Liver (tissue), 9 donors: ENCODE results near the gene GSAP. TPM values are rescaled to one million over a fixed set of nuclear protein-coding genes. Genes with fewer than 3 reads are reported as not detected.
"Not testable (repeated sequence)": the region's sequence is repeated elsewhere in the genome, so short reads cannot be mapped to it uniquely, and the experiment has no call there.

Experiments used
- DNase-seq: peaks from one replicate; pipeline ENCODE4 v3.0.0-alpha.2; 2017; ENCODE audit warnings: low spot score
- H3K27ac ChIP-seq, 2 donors: one replicate each; pipeline ENCODE4 v1.7.0; 2013; ENCODE audit warnings: inconsistent platforms in 2 of 2, low read length in 2 of 2, control low read depth in 1 of 2, low read depth in 1 of 2, mild to moderate bottlenecking in 1 of 2
- H3K27me3 ChIP-seq, 4 donors: one replicate each; pipeline versions ENCODE4 v1.6.1 to v1.7.0; 2013; ENCODE audit warnings: low read length in 3 of 4, inconsistent platforms in 1 of 4, mild to moderate bottlenecking in 1 of 4, moderate library complexity in 1 of 4; ENCODE audit not compliant: control insufficient read depth in 4 of 4, insufficient read depth in 4 of 4
- H3K36me3 ChIP-seq, 4 donors: one replicate each; pipeline versions ENCODE4 v1.6.1 to v1.7.0; 2013; ENCODE audit warnings: low read length in 3 of 4, mild to moderate bottlenecking in 3 of 4, low read depth in 1 of 4, moderate library complexity in 1 of 4; ENCODE audit not compliant: control insufficient read depth in 4 of 4, insufficient read depth in 3 of 4
- H3K4me1 ChIP-seq, 4 donors: one replicate each; pipeline versions ENCODE4 v1.6.1 to v1.7.0; 2013; ENCODE audit warnings: low read length in 3 of 4, mild to moderate bottlenecking in 3 of 4, moderate library complexity in 1 of 4; ENCODE audit not compliant: control insufficient read depth in 4 of 4, insufficient read depth in 4 of 4
- H3K4me3 ChIP-seq, 3 donors: one replicate each; pipeline versions ENCODE4 v1.6.1 to v1.7.0; 2013; ENCODE audit warnings: low read length in 3 of 3, control low read depth in 1 of 3, low read depth in 1 of 3, mild to moderate bottlenecking in 1 of 3
- H3K9ac ChIP-seq, 2 donors: one replicate each; pipeline ENCODE4 v1.7.0; 2013; ENCODE audit warnings: low read length in 2 of 2, mild to moderate bottlenecking in 2 of 2, moderate library complexity in 2 of 2, control low read depth in 1 of 2, low read depth in 1 of 2
- H3K9me3 ChIP-seq, 4 donors: one replicate each; pipeline versions ENCODE4 v1.6.1 to v1.7.0; 2013; ENCODE audit warnings: low read length in 3 of 4; ENCODE audit not compliant: control insufficient read depth in 4 of 4
- EGR1 ChIP-seq, 2 donors: IDR thresholded peaks; 2 replicates each; pipeline ENCODE4 v1.6.1; 2016 to 2018; ENCODE audit warnings: antibody characterized with exemption in 2 of 2, low read depth in 2 of 2
- FOXA1 ChIP-seq: IDR thresholded peaks from 2 replicates; pipeline ENCODE4 v1.6.1; 2016; ENCODE audit warnings: antibody characterized with exemption
- FOXA2 ChIP-seq: IDR thresholded peaks from 2 replicates; pipeline ENCODE4 v1.6.1; 2016; ENCODE audit warnings: antibody characterized with exemption
- GABPA ChIP-seq, 2 donors: IDR thresholded peaks in 1 of 2; conservative IDR thresholded peaks in 1 of 2; 2 replicates each; pipeline ENCODE4 v1.6.1; 2016; ENCODE audit warnings: antibody characterized with exemption in 2 of 2, mild to moderate bottlenecking in 1 of 2, moderate library complexity in 1 of 2
- HNF4G ChIP-seq: IDR thresholded peaks from 2 replicates; pipeline ENCODE4 v1.6.1; 2016; ENCODE audit warnings: antibody characterized with exemption
- JUND ChIP-seq, 2 donors: IDR thresholded peaks; 2 replicates each; pipeline ENCODE4 v1.6.1; 2016; ENCODE audit warnings: antibody characterized with exemption in 2 of 2
- NR2F2 ChIP-seq: IDR thresholded peaks from 2 replicates; pipeline ENCODE4 v1.6.1; 2016; ENCODE audit warnings: antibody characterized with exemption
- RXRA ChIP-seq, 2 donors: IDR thresholded peaks; 2 replicates each; pipeline ENCODE4 v1.6.1; 2017 to 2018; ENCODE audit warnings: antibody characterized with exemption in 2 of 2, mild to moderate bottlenecking in 1 of 2
- SP1 ChIP-seq: IDR thresholded peaks from 2 replicates; pipeline ENCODE4 v1.6.1; 2018; ENCODE audit warnings: antibody characterized with exemption, mild to moderate bottlenecking
- YY1 ChIP-seq: IDR thresholded peaks from 2 replicates; pipeline ENCODE4 v1.6.1; 2016; ENCODE audit warnings: antibody characterized with exemption, mild to moderate bottlenecking
- WGBS: extraction: QIAGEN DNeasy Blood & Tissue Kit; methylation state at CpG from one replicate; pipeline ENCODE4 v1.1.7; 2013; 5-methylcytosine and 5-hydroxymethylcytosine counted together
- polyA plus RNA-seq, 2 donors: library from polyadenylated mRNA; stranded (reverse) in 1 of 2; unstranded in 1 of 2; fragments of 200-250 nt in 1 of 2; fragments of >200 nt in 1 of 2; fragmentation: Nextera tagmentation in 1 of 2; extraction: Ambion mirVana in 1 of 2; gene quantifications; one replicate each; pipeline versions ENCODE4 v1.2.1 to v1.2.3, GENCODE V29; 2013 to 2015
- total RNA-seq, 2 donors: library from RNA; depleted of rRNA; stranded (reverse); fragments of >200 nt; gene quantifications; one replicate each; pipeline ENCODE4 v1.2.3, GENCODE V29; 2014
- TF ChIP-seq, protein P1 (sequence below): IDR thresholded peaks from 2 replicates; pipeline ENCODE4 v1.6.1; 2016; ENCODE audit warnings: antibody characterized with exemption
- TF ChIP-seq, protein P2 (sequence below): fragments of 150-350 bp; IDR thresholded peaks from 2 replicates; pipeline ENCODE4 v1.5.1; 2017; ENCODE audit warnings: improper control_type of control experiment, low read depth, low read length; ENCODE audit not compliant: missing input control
- TF ChIP-seq, protein P3 (sequence below): IDR thresholded peaks from 2 replicates; pipeline ENCODE4 v1.6.1; 2016; ENCODE audit warnings: antibody characterized with exemption
- TF ChIP-seq, protein P4 (sequence below): IDR thresholded peaks from 2 replicates; pipeline ENCODE4 v1.6.1; 2016; ENCODE audit warnings: antibody characterized with exemption, mild to moderate bottlenecking
- donor health status: healthy.
- donor health status: healthy.
- donor health status: healthy.
- donor health status: healthy.
- donor health status: healthy.

GSAP gene
- total and polyA plus RNA-seq, 4 donors, result 4.1 to 30.9 (median 17.7) TPM

DNA sequence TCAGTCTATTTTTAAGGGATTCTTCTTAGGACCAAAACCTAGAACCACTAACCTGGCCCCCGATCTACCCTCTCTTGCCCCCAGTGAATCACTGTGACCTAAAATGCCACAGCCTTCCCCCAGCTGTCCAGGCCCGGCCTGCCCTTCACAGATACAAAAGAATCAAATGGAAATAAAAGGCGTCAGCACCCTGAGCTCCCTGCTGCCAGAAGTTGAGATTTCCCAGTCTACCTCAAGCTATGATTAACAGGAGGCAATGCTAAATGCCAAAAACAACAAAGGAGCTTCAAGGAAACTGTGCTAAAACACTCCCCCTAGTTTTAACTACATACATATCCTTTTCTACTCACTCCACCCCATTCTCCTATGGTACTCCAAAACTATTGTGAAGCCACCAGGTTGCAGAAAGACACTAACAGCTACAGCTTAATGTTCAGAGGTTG lies 67.8 kb downstream of the GSAP start (continued):
- TF ChIP-seq FOXA2 (no peak), YY1 (no peak), RXRA (IDR thresholded peaks at IDR 0.05) (no peak), EGR1 (IDR thresholded peaks at IDR 0.05; ENCODE audit: low read depth in 2 of 2) (no peak), SP1 (no peak)

DNA sequence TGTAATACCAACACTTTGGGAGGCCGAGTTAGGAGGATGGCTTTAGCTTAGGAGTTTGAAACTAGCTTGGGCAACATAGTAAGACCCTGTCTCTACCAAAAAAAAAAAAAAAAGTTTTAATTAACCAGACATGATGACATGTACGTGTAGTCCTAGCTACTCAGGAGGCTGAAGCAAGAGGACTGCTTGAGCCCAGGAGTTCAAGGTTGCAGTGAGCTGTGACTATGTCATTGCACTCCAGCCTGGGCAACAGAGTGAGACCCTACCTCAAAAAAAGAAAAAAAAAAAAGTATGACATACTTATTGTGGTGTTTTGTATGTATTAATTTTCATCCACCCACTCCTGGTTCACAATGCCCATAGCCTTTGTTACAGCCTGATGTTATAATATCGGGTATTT lies 69.7 kb downstream of the GSAP start:
- H3K36me3 ChIP-seq, result peaks cover 0 to 3% (median 0%) of the 10 kb centered on the region in 4 donors
- TF ChIP-seq JUND (IDR thresholded peaks at IDR 0.05) (no peak), EGR1 (IDR thresholded peaks at IDR 0.05; ENCODE audit: low read depth in 2 of 2) (no peak), YY1 (no peak), GABPA (IDR thresholded peaks at IDR 0.05 in 1 of 2, conservative IDR thresholded peaks at IDR 0.05 in 1 of 2) (no peak), FOXA1 (no peak), NR2F2 (no peak), RXRA (IDR thresholded peaks at IDR 0.05) (no peak), HNF4G (no peak)
- TF ChIP-seq, protein P1, sequence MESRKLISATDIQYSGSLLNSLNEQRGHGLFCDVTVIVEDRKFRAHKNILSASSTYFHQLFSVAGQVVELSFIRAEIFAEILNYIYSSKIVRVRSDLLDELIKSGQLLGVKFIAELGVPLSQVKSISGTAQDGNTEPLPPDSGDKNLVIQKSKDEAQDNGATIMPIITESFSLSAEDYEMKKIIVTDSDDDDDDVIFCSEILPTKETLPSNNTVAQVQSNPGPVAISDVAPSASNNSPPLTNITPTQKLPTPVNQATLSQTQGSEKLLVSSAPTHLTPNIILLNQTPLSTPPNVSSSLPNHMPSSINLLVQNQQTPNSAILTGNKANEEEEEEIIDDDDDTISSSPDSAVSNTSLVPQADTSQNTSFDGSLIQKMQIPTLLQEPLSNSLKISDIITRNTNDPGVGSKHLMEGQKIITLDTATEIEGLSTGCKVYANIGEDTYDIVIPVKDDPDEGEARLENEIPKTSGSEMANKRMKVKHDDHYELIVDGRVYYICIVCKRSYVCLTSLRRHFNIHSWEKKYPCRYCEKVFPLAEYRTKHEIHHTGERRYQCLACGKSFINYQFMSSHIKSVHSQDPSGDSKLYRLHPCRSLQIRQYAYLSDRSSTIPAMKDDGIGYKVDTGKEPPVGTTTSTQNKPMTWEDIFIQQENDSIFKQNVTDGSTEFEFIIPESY, result no peak
- TF ChIP-seq, protein P2, sequence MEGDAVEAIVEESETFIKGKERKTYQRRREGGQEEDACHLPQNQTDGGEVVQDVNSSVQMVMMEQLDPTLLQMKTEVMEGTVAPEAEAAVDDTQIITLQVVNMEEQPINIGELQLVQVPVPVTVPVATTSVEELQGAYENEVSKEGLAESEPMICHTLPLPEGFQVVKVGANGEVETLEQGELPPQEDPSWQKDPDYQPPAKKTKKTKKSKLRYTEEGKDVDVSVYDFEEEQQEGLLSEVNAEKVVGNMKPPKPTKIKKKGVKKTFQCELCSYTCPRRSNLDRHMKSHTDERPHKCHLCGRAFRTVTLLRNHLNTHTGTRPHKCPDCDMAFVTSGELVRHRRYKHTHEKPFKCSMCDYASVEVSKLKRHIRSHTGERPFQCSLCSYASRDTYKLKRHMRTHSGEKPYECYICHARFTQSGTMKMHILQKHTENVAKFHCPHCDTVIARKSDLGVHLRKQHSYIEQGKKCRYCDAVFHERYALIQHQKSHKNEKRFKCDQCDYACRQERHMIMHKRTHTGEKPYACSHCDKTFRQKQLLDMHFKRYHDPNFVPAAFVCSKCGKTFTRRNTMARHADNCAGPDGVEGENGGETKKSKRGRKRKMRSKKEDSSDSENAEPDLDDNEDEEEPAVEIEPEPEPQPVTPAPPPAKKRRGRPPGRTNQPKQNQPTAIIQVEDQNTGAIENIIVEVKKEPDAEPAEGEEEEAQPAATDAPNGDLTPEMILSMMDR, result no peak
- TF ChIP-seq, protein P3, sequence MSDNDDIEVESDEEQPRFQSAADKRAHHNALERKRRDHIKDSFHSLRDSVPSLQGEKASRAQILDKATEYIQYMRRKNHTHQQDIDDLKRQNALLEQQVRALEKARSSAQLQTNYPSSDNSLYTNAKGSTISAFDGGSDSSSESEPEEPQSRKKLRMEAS, result no peak
- no peak overlapping the region for H3K4me3 ChIP-seq
- H3K9me3 ChIP-seq, result no peaks in the 10 kb centered on the region
- H3K27me3 ChIP-seq, result no peaks in the 10 kb centered on the region
- DNase-seq, result no peak
- no peaks in the 10 kb centered on the region for H3K4me1 ChIP-seq
- H3K27ac ChIP-seq, result no peak overlapping the region
- no peak overlapping the region for H3K9ac ChIP-seq
- WGBS, result 98% methylated on average over 3 of the region's 3 CpGs

DNA sequence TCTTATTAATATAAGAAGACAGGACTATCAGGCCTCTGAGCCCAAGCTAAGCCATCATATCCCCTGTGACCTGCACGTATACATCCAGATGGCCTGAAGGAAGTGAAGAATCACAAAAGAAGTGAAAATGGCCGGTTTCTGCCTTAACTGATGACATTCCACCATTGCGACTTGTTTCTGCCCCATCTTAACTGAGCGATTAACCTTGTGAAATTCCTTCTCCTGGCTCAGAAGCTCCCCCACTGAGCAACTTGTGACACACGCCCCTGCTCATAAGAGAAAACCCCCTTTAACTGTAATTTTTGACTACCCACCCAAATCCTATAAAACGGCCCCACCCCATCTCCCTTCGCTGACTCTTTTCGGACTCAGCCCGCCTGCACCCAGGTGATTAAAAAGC lies 70.7 kb downstream of the GSAP start:
- H3K27ac ChIP-seq, H3K27me3 ChIP-seq, DNase-seq, H3K36me3 ChIP-seq, H3K4me3 ChIP-seq, H3K4me1 ChIP-seq, H3K9ac ChIP-seq, H3K9me3 ChIP-seq: not testable (repeated sequence)
- 96% methylated on average over 9 of the region's 9 CpGs for WGBS

DNA sequence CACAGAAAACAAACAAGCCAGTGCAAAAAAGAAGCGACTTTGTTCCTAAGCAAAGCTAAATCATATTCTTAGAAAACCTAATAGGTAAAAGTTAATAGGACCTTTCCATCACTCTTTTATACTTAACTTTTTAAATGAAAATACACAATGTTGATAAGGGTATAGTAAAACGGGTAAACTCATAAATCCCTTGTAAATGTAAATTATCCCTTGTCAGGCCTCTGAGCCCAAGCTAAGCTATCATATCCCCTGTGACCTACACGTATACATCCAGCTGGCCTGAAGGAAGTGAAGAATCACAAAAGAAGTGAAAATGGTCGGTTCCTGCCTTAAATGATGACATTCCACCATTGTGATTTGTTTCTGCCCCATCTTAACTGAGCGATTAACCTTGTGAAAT lies 76.4 kb downstream of the GSAP start:
- H3K9me3 ChIP-seq, result no peaks in the 10 kb centered on the region
- DNase-seq, result no peak
- no peak overlapping the region for H3K27ac ChIP-seq
- no peaks in the 10 kb centered on the region for H3K27me3 ChIP-seq
- TF ChIP-seq SP1 (no peak), JUND (IDR thresholded peaks at IDR 0.05) (no peak), YY1 (no peak), FOXA2 (no peak), HNF4G (no peak)
- TF ChIP-seq, protein P4, sequence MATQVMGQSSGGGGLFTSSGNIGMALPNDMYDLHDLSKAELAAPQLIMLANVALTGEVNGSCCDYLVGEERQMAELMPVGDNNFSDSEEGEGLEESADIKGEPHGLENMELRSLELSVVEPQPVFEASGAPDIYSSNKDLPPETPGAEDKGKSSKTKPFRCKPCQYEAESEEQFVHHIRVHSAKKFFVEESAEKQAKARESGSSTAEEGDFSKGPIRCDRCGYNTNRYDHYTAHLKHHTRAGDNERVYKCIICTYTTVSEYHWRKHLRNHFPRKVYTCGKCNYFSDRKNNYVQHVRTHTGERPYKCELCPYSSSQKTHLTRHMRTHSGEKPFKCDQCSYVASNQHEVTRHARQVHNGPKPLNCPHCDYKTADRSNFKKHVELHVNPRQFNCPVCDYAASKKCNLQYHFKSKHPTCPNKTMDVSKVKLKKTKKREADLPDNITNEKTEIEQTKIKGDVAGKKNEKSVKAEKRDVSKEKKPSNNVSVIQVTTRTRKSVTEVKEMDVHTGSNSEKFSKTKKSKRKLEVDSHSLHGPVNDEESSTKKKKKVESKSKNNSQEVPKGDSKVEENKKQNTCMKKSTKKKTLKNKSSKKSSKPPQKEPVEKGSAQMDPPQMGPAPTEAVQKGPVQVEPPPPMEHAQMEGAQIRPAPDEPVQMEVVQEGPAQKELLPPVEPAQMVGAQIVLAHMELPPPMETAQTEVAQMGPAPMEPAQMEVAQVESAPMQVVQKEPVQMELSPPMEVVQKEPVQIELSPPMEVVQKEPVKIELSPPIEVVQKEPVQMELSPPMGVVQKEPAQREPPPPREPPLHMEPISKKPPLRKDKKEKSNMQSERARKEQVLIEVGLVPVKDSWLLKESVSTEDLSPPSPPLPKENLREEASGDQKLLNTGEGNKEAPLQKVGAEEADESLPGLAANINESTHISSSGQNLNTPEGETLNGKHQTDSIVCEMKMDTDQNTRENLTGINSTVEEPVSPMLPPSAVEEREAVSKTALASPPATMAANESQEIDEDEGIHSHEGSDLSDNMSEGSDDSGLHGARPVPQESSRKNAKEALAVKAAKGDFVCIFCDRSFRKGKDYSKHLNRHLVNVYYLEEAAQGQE, result no peak
- TF ChIP-seq, protein P2, result no peak
- no peak overlapping the region for H3K9ac ChIP-seq
- WGBS, result 86% methylated on average over 5 of the region's 5 CpGs
- no peaks in the 10 kb centered on the region for H3K4me1 ChIP-seq
- H3K4me3 ChIP-seq, result no peak overlapping the region
- H3K36me3 ChIP-seq, result no peaks in the 10 kb centered on the region
